NCI-H2107 treated with DMSO at 0.1 percent for 48 hours (cell line): Measurements from ENCODE around the gene EVX2.

Experiments used
- DNase-seq: peaks from one replicate; lab custom pipeline; 2025; ENCODE audit not compliant: unreplicated experiment; lab: John Stamatoyannopoulos, UW

Gene EVX2

GRCh38 chr2:176122052-176122682 is 38.4 kb upstream of the EVX2 start:
- no peak for DNase-seq

- DNase-seq: no peak
Measured at GRCh38 chr2:176121190-176122051, 37.7 kb upstream of the EVX2 start.

GRCh38 chr2:176120364-176121189 is 36.8 kb upstream of the EVX2 start:
- no peak for DNase-seq

GRCh38 chr2:176118601-176119339 is 35.0 kb upstream of the EVX2 start:
- DNase-seq: peak; percentile 94

GRCh38 chr2:176117823-176118371 is 34.1 kb upstream of the EVX2 start:
- DNase-seq: no peak

- DNase-seq: no peak
Measured at GRCh38 chr2:176117162-176117822, 33.5 kb upstream of the EVX2 start.

- DNase-seq: no peak
Measured at GRCh38 chr2:176115883-176116813, 32.4 kb upstream of the EVX2 start, which contains the start of gene HOXD10. TSS of gene HOXD10 (plus strand) at chr2:176116778. CDS start at chr2:176116834, 56 bp downstream.

- no peak for DNase-seq
Measured at GRCh38 chr2:176114930-176115625, 31.3 kb upstream of the EVX2 start.

- DNase-seq: no peak
Measured at GRCh38 chr2:176114120-176114929, 30.6 kb upstream of the EVX2 start.

GRCh38 chr2:176112375-176113302 is 28.9 kb upstream of the EVX2 start:
- DNase-seq: no peak

GRCh38 chr2:176111846-176112374 is 28.1 kb upstream of the EVX2 start:
- DNase-seq: no peak

- no peak for DNase-seq
Measured at GRCh38 chr2:176111309-176111663, 27.5 kb upstream of the EVX2 start.

GRCh38 chr2:176110415-176111308 is 26.9 kb upstream of the EVX2 start:
- DNase-seq: no peak

GRCh38 chr2:176109946-176110345 is 26.2 kb upstream of the EVX2 start:
- DNase-seq: no peak

GRCh38 chr2:176109192-176109901 is 25.6 kb upstream of the EVX2 start:
- no peak for DNase-seq
